NCI-H748 treated with DMSO at 0.1 percent for 48 hours (cell line): ENCODE measurements around the gene TADA2A.
"Not testable (repeated sequence)": the region's sequence is repeated elsewhere in the genome, so short reads cannot be mapped to it uniquely, and the experiment has no call there.

Experiments
- DNase-seq: peaks from one replicate; lab custom pipeline; 2025; lab: John Stamatoyannopoulos, UW

Gene TADA2A

DNA sequence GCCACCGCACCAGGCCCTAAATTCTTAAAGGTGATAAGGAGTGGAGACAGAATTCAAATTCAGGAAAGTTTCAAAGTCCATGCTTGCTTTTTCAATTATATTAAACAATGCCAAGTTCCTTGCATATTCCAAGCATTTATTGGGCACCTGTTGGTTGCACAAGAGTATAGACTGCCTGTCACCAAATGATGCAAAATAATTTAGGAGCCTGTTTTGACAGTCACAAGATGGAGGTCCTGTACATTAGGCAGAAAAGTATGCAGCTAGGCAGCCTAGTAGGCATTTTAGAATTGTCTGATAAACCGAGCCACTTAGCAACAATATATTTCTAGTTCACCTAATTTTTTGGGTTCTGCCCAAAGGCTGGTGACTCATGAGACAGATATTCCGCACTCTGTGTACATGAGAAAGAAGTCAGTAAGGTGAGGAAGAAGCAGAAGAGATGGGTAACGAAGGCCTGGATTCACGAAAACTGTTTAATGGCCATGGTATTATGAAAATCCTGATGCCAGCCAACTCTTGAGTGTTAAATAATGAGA, 7.4 kb upstream of the TADA2A start:
- DNase-seq, result no peak

DNA sequence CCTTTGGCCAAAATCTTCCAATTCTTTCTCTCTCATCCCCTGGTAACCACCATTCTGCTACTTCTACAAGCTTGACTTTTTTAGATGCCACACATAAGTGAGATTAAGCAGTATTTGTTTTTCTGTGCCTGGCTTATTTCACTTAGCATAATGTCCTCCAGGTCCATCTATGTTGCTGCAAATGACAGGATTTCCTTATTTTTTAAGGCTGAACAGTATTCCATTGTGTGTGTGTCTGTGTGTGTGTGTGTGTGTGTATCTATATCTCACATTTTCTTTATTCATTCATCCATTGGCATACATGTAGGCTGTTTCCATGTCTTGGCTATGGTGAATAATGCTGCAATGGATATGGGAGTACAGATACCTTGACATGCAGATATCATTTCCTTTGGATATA, 6.2 kb upstream of the TADA2A start:
- no peak for DNase-seq

DNA sequence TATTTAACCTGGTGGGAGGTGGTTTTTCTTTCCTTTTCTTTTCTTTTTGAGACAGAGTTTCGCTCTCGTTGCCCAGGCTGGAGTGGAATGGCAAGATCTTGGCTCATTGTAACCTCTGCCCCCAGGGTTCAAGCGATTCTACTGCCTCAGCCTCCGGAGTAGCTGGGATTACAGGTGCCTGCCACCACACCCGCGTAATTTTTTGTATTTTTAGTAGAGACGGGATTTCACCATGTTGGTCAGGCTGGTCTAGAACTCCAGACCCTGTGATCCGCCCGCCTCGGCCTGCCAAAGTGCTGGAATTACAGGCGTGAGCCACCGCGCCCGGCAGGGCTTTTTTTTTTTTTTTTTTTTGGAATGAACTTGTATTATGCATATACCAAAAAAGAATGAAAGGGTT, 1.2 kb upstream of the TADA2A start:
- DNase-seq, result not testable (repeated sequence)

DNA sequence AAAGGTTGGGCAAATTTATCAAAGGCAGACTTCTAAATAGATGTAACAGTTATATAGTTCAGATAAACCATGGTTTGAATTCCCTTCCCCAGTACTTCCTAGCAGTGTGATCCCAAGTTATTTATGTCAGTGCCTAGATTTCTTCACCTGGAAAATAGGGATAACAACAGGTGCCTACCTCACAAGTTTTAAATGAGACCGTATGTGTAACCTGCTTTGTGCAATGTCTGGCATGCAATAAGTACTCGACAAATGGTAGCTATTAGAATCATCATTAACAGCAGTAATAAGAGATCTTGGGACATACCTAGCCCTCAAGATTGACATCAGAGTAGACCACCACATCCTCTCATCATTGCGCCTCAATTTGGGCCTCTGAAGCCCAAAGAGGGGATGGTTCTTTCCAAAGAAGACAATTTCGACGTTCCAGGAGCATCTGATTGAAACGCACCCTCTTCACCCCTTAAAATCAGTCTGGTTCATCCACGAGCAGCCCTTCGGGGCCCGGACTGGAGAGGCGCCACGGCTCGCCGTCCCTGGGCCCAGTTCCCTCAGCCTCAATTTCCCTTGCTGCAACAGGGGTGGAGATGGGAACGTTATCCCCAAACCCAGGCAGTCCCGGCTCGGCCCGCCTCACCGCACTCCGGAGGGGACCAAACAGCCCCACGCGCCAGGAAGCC, 591 bp upstream of the TADA2A start:
- no peak for DNase-seq

DNA sequence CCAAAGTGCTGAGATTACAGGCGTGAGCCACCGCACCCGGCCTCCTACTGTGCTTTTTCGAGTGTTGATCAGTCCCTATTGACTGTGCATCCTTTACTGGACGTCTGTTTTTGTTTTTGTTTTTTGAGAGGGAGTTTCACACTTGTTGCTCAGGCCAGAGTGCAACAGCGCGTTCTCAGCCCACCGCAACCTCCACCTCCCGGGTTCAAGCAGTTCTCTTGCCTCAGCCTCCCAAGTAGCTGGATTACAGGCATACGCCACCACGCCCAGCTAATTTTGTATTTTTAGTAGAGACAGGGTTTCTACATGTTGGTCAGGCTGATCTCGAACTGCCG, 1.4 kb downstream of the TADA2A start:
- not testable (repeated sequence) for DNase-seq

DNA sequence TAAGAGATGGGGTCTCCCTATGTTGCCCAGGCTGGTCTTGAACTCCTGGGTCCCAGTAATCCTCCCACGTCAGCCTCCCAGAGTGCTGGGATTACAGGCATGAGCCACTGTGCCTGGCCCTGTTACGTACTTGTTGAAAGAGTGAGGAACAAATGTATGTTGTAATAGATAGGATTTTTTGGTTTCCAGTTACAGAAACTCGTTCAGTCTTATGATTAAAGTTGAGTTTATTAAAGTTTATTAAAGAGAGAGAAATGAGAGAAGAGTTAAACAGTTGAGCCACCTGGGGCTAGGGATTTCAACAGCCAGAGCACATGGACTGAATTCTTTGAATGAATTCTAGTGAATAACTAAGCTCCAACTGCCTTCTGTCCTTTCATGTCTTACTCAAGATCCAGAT, 3.7 kb downstream of the TADA2A start:
- no peak for DNase-seq

DNA sequence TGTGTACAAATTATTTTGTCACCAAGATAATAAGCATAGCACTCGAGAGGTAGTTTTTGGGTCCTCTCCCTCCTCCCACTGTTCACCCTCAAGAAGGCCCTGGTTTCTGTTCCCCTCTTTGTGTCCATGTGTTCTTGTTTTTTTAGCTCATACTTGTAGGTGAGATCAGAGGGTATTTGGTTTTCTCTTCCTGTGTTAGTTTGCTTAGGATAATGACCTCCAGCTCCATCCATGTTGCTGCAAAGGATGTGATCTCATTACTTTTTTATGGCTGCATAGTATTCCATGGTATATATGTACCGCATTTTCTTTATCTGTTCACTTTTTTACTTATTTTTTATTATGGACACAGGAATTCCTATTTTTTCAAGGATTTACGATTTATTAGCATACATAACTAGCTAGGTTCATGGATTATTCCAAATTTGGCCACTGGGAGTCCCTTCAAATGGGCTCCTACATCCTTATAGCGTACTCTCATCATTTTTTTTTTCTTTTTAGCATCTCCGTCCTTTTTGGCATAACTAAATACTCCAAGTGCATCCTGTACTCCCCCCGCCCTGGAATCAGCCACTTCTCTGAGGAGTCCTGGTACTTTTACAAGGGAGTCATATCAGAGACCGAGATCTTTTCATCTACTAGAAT, 7.3 kb downstream of the TADA2A start:
- DNase-seq, result no peak

DNA sequence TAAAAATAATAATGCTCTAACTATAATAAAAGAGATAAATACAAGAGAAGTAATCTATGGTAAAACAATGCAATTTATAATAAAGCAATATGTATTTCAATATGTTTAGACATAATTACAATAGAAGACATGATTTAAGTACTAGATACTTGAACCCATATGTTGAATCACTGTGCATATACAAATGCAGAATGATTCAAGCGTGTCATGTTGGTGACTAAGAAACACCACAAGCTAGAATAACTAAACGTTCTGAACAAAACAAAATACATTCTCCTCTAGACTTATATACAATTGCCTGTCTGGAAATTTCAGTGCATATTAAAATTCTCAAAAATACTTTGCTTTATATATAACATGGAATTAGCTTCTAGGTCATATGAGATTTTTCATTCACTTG, 11.2 kb downstream of the TADA2A start:
- no peak for DNase-seq

DNA sequence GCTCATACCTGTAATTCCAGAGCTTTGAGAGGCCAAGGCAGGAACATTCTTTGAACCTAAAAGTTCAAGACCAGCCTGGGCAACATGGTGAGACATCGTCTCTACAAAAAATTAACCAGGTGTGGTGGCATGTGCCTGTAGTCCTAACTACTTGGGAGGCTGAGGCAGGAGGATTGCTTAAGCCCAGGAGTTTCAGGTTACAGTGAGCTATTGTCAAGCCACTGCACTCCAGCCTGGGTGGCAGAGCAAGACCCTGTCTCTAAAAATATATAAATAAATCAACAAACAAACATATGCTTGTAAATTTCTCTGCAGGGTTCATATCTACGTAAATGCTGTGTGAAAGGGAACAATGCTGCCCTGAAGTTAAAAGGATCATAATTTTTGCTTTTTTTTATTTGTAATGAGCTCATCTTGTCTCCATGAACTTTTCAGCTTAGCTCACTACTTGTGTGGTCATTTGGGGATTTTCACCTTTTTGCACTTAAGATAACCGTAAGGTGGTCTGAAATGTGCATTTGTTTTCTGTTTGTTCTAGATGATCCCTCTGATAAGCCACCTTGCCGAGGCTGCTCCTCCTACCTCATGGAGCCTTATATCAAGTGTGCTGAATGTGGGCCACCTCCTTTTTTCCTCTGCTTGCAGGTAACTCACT, 16.4 kb downstream of the TADA2A start:
- DNase-seq, result no peak

DNA sequence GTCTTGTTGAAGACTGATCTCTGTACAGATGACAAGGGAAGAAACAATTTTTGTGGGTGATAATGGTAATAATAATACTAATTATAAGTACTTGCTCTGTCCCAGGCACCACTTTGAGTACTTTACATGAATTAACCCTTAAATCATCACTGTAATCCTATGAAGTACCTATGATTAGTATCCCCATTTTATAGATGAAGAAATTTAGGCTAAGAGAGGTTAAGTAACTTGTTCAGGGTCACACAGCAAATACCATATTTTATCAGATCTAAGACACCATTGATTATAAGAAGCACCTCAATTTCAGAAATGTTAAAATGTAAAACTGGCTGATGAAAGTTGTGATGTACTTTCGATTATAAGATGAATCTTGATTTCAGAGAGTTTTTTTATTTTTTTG, 18.6 kb downstream of the TADA2A start:
- DNase-seq, result no peak

DNA sequence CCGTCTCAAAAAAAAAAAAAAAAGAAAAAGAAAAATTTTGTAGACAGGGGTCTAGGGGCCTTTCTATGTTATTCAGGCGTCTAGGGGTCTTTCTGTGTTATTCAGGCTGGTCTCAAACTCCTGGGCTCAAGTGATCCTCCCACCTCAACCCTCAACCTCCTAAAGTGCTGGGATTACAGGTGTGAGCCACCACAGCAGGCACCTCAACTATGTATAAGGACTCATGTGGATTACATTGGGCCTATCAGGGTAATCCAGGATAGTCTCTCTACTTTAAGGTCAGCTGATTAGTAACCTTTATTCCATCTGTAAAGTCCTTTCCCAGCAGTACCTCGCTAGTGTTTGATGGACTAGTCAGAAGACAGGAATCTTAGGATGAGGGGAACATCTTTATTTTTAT, 22.4 kb downstream of the TADA2A start:
- no peak for DNase-seq

DNA sequence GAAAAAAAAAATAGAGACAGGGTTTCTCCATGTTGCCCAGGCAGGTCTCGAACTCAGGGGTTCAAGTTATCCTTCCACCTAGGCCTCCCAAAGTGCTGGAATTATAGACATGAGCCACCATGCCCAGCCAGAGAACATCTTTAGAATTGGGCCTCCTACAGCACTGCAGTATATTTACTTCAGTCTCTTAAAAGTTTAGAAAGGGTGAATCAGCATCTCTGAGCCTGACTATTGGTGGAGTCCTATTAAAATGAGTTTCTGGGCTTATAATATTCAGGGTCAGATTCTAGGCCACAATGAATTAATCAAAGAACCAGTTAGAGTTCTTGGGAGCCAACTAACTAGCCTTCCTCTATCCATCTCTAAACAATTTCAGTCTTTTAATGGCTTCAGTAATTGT, 22.8 kb downstream of the TADA2A start:
- DNase-seq, result no peak

DNA sequence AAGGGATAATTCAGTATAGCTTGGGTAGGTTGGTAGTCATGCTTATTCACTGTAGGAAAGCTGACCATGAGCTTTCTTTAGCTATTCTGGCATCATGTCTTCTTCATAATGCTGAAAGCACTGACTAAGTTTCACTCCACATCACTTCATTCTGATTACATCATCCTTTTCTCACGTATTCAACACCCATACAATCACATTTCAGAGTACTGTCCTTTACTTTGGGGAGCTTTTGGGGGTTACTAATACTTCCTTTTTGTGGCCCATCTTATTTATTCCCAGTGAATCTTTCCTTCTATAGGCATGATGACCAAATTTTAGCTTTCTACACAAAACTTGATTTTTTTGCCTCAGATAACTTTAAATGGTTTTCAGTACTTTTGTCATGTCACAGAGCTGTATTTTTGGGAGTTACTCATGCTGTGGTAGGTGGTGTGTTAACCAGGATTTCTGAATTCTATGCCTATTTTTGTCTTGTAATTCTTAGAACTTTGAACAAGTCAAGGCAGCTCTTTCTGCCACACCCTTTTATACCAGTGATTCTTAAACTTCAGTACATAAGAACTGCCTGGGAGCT, 23.5 kb downstream of the TADA2A start:
- no peak for DNase-seq

DNA sequence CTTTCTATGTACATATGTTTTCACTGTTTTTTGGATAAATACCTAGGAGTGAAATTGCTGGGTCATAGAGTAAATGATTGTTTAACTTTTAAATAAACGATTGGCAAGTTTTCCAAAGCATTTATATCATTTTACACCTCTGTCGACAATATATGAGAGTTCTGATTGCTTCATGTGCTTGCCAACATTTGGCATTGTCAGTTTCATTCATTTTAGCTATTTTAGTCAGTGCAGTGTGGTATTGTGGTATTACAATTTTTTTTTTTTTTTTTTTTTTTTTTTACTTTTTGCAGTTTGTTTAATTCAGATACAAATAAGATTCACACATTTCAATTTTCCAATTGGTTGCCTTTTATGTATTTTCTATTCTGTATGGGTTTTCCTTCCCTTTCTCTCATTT, 26.0 kb downstream of the TADA2A start:
- no peak for DNase-seq

DNA sequence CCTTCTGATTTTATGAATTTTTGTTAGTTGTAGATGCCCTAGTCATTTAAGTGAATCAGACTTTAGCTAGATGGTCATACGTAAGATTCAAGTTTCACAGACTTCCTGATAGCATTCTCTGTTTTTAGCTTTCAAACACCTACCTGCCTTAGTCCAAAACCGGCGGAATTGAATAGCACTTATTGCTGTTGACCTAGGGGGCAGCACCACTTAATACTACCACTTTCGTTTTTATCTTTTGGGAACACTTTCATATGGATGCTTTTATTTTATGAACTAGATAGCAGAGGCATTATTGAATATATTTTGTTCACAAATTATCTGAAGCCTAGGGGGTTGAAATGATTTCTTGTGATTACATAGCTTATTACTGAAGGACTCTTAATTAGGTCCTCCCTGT, 31.5 kb downstream of the TADA2A start:
- no peak for DNase-seq

DNA sequence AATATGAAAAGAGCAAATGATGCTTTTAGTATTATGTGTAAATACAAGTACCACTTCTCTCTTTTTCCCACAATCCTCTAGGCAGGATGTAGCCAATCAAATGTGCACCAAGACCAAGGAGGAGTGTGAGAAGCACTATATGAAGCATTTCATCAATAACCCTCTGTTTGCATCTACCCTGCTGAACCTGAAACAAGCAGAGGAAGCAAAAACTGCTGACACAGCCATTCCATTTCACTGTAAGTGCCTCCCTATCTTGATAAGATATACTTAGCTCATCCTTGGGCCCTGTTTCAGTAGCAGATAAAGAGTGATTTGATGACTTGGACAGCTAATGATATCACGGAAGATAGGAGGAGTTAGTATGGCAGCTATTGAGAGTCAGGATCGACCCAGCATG, 33.7 kb downstream of the TADA2A start:
- no peak for DNase-seq

DNA sequence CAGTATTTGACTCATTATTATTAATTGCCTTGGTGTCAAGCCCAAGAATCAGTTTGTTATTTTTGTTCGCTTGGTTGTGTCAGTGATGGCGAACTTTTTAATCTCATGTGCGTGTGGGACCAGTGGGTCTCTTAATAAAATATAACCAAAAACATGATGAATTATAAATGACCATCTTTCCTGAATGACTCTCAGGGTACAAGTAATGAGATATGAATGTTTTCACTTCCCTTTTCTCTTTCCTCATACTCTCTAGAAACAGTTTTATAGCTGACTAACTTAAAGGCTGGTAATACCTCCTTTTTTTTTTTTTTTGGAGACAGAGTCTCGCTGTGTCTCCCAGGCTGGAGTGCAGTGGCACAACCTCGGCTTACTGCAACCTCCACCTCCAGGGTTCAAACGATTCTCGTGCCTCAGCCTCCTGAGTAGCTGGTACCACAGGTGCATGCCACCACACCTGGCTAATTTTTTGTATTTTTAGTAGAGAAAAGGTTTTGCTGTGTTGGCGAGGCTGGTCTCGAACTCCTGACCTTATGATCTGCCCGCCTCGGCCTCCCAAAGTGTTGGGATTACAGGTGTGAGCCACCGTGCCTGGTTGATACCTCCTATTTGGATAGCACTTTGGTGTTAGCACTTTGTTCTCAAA, 34.8 kb downstream of the TADA2A start:
- DNase-seq, result not testable (repeated sequence)

DNA sequence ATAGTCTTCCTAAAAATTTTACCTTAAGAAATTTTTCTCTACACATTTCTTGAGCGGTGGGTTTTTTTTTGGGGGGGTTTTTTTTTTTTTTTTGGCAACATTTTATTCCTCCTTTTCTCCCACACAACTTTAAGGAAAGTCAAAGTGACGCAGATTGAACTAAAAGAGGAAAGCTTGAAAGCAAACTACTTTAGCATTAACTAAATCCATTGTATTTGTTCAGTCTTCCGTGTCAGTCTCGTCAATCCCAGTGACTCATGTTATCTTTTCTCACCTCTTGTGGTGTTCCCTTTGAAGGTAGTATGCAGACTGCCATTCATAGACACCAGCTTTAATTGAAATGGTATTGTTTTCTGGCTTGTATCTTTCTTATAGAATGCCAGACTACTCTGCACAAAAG, 39.3 kb downstream of the TADA2A start:
- no peak for DNase-seq

DNA sequence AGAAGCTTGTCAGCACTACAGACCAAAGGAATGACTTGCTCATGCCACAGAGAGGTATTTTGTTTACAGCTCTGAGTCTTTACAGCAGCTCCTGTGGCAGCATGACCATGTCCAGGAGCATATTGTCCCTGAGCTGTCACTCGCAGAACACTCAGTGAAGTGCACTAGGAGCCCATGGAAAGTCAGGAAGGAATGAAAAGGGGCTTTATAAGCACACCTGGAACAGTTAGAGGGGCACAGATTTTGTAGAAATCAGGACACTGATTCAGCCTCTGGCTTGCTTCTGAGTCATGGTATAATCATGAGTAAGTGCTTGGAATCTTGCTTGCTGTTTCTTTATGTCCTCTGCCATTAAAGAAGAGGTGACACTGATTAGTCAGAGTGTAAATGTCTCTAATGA, 41.0 kb downstream of the TADA2A start:
- DNase-seq, result no peak

DNA sequence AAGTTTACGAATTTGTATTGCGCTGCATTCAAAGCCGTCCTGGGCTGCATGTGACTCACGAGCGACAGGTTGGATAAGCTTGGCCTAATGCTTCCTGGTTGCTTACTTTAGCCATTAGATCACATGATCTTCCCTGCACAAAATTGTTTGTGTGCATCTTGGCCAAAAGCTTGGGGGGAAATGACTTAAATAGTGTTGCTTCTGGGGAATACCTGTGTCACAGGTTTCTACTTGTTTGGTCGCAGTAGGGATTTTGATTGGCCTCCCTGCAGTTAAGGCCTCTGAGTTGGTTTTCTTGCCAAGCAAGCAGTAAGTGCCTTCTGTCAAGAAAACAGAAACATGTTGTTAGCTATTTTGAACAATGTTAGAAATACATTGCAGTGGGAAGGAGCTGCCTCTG, 43.4 kb downstream of the TADA2A start:
- no peak for DNase-seq

DNA sequence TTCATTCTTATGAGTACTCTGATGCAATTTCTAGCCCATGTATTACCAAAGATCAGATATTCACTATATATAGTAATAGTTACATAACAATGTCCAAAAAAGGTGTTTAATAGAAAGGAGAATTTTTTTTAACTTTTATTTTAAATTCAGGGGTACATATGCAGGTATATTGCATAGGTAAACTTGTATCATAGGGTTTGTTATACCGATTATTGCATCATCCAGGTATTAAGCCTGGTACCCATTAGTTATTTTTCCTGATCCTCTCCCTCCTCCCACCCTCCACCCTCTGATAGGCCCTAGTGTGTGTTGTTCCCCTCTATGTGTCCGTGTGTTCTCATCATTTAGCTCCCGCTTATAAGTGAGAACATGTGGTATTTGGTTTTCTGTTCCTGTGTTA, 51.1 kb downstream of the TADA2A start:
- not testable (repeated sequence) for DNase-seq

DNA sequence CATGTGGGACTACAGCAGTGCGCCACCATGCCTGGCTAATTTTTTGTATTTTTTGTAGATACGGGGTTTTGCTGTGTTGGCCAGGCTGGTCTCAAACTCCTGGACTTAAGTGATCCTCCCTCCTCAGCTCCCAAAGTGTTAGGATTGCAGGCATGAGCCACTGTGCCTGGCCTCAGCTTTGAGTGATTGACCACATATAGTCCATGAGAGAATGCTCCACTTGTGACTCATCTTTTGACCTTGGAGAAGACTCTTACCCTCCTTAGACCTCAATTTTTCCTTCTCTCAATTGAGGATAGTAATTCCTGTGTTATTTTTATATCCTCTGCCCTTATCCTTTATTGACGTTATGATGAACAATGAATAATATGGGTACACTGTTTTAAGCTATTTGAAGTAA, 52.1 kb downstream of the TADA2A start:
- no peak for DNase-seq

DNA sequence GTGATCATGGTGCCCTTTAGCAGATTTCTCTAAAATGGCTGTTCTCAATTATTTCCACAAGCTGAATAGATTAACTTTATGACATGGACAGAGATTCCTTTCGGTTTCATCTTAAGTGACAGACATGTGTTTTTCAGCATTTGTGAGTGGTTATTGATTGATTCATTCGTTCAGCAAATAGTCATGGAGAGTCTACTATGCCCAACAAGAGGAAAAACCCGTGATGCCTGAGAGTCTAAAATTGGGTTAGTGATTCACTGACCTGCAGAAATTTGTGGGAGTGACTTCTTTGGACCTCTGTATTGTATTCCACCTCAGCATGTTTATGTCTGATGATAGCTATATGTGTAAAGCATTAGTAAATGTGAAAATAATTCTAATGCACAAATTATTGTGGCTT, 55.0 kb downstream of the TADA2A start:
- no peak for DNase-seq
